22Rv1 (cell line): ENCODE data around the gene PPM1H.

Source experiments
- CTCF ChIP-seq: fragments of 450-650 bp; IDR thresholded peaks from 2 replicates; pipeline ENCODE4 v1.5.1; 2017; ENCODE audit warnings: mild to moderate bottlenecking
- ZFX ChIP-seq: fragments of 450-650 bp; IDR thresholded peaks from 2 replicates; pipeline ENCODE4 v1.6.1; 2017; ENCODE audit warnings: antibody characterized with exemption, borderline replicate concordance

GRCh38 chr12:62613081-62613480, 321.9 kb downstream of the PPM1H start:
- TF ChIP-seq CTCF (no peak), ZFX (no peak)
